IPS DF 19.7 (cell line): ENCODE data around the gene PPP3R2.
A peak's percentile ranks its signal among the peaks of the same experiment; 100 is the strongest.
"Not testable (repeated sequence)": the region's sequence is repeated elsewhere in the genome, so short reads cannot be mapped to it uniquely, and the experiment has no call there.

Source experiments
- DNase-seq: peaks from one replicate; pipeline ENCODE4 v3.0.0-alpha.2; 2013; ENCODE audit warnings: low read depth, low spot score

Gene PPP3R2

DNA sequence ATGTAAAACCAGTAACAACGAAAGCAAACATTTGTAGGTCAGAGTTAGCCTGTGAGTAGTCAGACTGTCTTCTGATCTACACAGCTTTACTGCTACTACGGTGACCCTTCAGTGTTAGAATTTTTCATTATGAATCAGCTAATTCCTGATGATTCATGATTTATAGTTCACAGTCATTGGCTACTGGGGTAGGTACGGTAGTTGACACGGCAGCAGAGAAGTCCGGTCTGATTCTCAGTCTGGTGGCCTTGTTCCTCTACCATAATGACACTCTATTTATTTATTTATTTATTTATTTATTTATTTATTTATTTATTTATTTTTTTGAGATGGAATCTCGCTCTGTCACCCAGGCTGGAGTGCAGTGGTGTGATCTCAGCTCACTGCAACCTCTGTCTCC is 4.7 kb downstream of the PPP3R2 start:
- DNase-seq = not testable (repeated sequence)

DNA sequence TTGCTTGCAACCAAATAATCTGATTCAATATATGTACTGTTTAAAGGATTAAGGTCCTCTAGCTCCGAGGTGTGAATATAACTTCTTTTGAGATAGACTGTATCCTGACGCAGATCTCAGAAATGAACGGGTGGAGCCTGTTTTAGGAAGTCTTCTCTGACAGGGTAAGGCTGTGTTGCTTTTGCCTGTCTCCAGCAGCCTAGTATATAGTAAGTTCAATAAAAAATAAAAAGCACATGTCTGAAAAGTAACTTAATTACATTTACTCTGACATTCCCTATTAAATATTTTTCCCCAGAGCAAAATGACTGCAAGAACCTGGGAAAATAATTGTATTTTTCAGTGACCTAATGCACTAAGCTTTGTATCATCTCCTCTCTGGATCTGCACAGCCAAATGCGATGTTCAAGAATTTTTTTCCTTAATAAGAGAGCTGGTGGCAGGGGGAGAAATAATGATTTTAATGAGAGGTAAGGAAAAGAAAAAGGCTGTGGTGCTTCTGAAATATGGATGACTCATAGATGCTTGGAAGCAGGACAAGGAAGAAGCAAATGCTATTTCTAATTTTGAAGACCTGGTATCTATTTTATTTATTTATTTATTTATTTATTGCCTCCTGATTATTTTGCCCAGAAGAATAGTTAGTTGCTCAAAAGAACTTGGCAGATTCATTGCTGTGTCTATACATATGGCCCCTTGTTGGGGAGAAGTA is 7.3 kb downstream of the PPP3R2 start:
- no peak for DNase-seq

DNA sequence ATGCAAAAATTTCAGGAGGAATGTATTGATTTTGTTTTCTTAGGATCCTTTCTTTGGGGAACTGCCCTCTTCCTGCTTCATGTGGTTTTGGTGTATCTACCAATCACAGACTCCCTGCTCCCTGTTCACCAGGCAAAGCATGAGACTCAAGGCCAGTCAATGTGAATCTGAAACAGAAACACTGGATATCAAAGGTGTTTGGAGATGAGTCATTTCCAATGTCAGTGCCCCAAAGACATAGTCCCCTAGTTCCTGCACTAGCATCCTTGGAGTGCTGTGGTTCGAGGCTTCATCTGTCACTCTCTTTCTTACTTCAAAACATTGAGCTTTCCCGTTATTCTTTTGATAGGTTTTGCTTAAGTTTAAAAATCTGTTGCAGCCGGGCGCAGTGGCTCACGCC is 8.1 kb downstream of the PPP3R2 start:
- DNase-seq = no peak

DNA sequence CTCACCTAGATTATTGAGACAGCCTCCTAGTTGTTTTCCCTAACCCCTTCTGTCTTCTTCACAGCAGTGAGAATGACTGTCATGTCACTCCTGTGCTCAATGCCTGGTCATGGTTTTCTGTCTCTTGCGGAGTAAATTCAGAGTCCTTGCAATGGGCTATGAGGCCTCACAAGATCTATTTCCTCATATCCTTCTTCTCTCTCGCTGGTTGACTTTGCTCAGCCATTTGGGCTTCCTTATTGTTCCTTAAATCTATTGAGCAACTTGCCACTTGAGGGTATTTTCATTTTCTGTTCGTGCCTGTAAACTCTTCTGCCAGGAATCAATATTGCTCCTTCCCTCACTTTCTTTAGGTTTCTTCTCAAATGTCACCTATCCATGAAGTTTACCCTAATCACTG is 9.0 kb downstream of the PPP3R2 start:
- no peak for DNase-seq

DNA sequence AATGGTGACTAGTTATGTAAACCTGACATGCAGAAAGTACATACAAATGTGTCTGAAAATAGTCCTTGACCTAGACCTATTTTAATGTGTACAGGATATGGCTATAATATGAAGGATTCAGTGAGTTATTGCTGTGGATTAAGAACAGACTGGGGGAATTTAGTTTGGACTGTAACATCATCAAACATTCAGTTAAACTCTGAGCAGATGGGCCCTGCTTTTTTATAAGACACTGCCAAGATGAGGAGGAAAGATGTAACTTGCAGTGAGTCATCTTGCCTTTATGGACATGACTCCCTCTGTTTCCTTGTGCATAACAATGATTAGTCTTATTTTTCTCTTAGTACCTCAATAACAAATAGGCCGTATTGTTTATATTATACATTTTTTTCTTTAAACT is 12.2 kb downstream of the PPP3R2 start:
- no peak for DNase-seq

DNA sequence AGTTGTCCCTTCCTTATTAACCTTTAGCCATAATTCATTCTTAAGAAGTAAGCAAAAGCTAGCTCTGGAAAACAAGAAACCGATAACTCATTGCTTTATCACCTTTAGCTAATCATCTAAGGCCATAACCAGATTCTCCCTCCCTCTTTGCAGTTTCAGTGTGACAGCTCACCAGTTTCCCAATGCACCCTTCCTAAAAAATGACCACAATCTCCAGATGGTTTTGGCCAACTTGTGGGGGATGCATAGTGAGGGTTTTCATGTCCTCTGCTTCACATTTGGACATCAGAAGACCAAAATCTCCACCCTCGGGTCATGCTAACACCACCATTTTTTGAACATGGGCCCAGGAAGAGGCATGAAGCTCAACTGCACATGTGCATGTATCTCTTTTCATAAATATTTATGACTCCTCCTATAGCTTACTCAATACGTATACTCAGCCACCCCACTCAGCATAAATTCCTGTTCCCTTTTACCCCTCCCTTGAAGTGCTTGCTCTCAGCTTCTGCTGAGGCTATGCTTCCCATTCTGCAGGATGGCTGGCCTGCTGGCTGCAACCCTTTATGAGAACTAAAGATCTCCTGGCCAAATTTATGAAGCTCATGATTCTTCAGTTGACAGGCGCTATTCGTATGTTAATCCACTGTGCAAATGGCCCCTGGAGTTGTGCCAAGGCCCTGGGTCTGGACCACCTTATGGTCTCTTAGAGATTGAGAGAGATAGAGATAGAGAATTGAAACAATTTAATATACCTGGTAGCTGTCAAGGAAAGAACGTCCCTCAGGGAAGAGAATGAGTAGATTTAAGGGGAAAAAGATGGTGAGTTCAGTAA is 14.8 kb downstream of the PPP3R2 start:
- no peak for DNase-seq

DNA sequence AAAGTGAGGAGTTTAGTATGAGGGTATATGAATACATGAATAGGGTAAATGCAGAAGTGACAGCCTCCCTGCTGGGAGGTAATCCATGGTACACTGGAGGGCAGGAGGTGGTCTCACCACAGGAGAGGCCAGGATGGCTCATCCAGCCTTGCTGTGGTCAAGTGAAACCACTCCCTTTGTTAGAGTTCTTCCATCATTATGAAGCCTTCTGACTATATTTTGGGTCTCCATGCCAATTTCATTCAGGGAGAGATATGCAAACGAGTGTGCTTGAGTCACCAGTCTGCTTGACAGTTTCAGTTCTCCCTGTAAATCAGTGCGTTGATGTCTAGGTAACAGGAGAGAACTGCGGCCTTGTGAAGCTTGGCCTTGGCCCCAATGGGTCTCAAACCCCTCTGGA is 16.4 kb downstream of the PPP3R2 start:
- DNase-seq = no peak

DNA sequence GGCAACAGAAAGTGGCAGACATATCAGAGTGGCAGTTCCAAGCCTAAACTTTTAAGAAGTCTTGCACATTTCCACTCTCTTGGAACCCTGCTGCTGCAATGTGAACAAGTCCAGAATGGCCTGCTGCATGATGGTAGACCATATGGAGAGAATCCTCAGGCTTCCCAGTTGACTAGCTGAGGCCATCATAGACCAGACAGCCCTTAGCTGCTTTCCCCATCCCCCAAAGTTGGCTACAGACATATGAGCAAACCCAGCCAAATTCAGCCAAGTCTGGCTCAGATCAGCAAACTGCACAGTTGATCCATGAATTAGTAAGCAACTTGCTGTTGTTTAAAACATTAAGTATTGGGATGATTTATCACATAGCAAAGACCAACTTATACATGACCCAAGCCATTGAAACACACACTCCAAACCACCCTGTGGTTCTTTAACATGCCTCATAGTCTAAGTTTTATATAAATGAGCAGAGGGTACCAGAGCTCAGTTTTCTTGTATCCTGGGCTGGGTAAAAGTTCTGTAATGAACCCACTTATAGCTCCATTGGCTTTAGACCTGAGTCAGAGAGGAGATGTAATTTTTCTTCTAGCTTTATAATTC is 19.9 kb downstream of the PPP3R2 start:
- no peak for DNase-seq

DNA sequence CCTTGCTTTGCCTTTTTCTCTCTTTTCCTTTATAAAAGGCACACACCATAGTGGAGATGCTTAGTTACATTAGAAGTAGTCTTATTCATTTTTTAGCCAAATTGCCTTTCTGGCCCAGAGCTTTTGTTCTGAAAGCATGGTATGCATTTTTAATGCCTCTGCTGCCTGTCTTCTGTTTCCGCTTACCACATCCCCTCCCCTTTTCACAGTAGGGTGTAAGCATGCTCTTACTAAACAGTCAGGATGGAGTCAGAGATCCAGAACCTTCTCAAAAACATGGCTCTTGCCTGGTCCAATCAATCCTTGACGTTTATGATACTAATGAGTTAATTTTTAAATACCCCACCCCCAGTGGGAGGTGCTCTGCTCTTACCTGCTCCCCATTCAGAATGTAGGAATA is 22.5 kb downstream of the PPP3R2 start:
- DNase-seq = peak; percentile 15

DNA sequence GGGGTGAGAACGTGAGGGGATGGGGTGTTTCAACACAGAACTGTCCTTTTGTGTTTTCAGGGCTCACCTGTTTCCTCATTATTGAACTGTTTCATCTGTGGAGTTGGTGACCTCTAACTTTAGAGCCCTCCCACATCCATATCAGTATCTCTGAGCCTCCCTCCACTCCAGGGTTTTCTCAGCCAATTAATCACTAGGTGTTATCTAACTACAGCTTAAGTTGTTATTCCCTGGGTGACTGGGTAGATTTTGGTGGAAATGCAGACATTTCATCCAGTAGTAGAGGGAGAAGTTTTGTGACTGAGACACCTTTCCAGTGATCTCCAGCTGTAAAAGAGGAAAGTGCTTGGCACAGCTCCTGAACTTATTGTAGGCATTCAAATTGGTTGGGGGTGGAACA is 23.7 kb downstream of the PPP3R2 start:
- no peak for DNase-seq

DNA sequence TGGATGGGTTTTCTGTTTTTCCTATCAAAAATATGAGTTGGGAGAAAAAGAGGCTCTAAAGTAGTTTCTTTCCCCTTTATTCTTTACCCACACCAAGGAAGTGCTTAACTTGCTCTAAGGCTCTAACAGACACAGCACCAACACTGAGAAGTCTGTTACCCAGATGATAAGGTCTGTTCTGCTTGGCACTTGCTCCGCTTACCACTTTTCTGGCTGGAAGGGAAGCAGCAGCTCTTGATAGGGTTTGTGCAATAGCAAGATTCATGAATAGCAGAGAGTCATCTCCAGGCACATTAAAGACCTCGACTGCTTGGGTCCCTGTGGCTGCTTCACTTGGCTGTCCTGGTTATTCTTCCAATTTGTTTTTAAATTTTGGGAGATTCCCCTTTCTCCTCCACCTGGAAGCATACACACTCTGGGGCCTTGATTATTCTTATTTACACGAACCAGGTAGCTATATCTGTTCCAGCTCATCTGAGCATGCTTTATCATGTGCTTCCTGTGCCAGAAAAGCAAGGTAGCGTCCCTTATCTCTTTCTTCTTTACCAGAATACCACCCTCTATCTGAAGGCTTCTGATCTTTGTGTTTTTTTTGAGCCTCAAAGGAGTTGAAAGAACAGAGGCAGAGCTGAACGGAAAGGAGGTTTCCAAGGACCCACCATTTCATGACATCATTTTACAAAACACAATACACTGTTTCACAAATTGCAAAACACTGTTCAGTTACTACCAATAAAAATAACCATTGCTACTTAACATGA is 24.8 kb downstream of the PPP3R2 start:
- no peak for DNase-seq

DNA sequence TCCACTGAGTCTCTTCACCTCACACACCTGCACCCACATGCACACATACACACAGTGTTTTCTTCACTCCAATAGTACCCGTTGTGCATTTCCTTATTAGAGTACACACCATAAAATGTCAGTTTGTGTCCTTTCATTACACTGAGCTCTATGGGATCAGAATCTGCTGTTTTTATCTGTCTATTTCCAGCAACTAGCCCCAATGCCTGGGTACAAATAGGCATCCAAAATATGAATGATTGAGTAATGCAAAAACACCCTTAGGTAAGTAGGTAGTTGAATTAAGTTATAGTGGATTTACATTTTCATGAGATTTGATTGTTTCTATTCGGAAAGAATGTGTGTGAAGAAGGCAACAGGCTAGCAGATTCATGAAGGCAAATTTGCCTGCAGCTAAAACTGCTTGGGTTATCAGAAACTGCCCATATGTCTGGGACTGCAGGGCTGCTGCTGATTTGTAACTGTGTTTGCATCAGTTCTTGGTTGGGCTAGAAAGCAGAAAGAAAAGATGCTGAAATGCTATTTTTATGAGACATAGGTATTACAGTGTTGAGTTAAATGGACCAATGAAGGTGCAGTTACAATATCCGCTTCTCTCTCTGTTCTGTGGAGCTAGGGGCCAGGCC is 26.9 kb downstream of the PPP3R2 start:
- no peak for DNase-seq

DNA sequence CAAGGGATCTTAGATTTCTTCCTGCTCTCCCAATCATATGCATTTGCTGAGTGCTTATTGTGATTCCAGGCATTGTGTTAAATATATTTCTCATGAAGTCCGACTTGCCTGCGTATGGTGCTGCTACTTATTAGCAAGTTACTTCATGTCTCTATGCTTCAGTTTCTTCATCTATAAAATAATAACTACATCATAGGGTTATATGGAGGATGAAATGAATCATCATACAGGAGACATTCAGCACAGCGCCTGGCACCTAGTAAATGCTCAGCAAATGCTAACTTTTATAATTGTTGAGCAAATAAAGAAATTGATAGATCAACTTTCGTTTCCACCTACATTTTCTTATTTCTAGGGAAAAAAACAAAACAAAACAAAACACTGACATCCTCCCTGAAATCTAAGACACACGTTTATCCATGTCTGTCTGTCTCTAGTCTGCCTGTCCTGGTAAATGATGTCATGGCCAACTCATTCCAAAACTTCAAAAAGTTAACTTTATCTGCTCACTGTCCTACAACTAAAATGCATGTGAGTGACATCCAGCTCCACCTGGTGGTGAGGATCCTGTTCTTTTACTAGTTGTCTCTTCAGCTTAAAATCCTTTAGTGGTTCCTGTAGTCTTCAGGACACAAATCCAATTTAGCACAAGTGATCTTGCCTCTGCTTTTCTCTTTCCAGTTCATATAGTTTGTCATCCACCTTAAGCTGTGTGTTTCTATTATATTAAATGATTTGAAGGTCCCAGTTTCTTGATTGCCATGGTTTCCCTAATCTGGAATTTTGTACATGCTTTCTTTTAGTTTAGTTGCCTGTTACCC is 27.7 kb downstream of the PPP3R2 start:
- DNase-seq = no peak

DNA sequence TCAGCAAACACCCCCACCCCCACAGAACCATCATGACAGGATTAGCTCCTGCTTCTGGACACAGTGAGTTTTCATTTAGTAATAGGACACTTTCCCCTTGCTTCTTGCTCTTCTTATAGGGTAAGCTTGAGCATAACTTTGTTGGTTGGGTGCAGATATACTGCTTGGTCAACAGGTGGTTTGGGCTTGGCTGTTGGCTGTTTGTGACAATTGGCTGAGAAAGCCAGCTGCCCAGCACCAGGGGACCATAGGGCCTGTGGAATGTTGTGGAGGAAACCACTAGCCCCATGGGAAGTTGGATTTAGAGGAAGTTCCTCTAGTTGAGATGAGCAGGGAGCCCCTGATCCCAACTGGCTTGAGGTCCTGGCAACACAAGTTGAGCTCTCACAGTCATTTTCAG is 30.5 kb downstream of the PPP3R2 start:
- DNase-seq = no peak

DNA sequence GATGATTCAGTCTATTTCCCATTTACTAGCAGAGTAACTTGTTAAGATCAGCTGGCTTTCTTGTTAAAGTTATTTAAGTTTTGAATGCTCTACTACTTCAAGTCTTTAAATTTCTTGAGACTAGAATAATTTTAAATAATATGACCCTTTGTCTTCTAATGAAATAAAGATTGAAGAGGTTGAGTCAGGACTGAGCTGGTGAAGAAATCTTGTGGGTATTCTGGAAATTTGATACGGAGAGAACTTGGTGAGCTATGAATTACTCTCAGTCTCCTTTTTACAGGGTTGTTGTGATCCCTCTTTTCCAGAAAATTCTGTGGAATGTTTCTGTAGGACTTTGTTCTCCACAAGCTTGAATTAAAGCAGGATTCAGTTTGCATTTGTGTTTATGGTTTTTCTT is 31.8 kb downstream of the PPP3R2 start:
- no peak for DNase-seq

DNA sequence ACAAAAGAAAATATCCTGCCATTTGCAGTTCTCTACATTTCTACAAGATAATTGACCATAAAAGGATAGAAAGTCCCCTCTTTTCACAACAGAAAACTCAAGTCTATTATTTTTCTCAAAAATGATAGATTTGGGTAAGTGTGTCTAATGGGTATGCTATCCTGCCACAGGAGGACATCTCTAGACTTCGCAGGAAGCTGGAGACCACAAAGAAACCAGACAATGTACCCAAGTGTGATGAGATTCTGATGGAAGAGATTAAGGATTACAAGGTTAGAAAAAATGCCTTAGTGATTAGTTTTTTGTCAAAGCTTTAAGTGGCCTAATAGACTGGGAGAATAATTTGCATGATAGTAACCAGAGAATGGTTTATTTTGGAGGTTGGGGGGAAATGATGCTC is 33.0 kb downstream of the PPP3R2 start:
- DNase-seq = no peak

DNA sequence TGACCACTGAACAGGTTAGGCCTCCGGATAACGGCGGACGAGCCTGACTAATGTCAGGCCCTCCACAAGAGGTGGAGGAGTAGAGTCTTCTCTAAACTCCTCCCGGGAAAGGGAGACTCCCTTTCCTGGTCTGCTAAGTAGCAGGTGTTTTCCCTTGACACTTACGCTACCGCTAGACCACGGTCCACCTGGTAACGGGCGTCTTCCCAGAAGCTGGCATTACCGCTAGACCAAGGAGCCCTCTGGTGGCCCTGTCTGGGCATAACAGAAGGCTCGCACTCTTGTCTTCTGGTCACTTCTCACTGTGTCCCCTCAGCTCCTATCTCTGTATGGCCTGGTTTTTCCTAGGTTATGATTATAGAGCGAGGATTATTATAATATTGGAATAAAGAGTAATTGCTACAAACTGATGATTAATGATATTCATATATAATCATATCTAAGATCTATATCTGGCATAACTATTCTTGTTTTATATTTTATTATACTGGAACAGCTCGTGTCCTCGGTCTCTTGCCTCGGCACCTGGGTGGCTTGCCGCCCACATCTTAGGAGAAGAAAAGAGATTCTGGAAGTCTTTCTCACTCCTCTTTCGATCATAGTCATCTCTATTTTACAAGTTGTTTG is 45.2 kb downstream of the PPP3R2 start:
- not testable (repeated sequence) for DNase-seq

DNA sequence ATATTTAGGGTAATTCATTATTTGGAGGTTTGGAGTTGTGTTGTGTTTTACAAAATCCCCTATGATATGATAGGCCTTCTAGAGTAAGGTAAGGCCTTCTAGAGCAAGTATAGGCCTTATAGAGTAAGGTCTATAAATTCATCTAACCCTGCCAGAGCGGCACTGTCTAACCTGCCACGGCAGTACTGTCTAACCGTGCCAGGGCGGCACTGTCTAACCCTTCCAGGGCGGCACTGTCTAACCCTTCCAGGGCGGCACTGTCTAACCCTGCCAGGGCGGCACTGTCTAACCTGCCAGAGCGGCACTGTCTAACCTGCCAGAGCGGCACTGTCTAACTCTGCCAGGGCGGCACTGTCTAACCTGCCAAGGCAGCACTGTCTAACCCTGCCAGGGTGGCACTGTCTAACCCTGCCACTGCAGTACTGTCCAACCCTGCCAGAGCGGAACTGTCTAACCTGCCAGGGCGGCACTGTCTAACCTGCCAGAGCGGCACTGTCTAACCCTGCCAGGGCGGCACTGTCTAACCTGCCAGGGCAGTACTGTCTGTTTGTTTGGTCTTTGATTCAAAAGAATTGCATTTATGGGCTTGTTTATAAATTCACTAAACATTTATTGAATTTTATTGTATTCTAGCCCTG is 51.6 kb downstream of the PPP3R2 start:
- DNase-seq = no peak
